ENCODE results near the gene ERMARD.

DNA sequence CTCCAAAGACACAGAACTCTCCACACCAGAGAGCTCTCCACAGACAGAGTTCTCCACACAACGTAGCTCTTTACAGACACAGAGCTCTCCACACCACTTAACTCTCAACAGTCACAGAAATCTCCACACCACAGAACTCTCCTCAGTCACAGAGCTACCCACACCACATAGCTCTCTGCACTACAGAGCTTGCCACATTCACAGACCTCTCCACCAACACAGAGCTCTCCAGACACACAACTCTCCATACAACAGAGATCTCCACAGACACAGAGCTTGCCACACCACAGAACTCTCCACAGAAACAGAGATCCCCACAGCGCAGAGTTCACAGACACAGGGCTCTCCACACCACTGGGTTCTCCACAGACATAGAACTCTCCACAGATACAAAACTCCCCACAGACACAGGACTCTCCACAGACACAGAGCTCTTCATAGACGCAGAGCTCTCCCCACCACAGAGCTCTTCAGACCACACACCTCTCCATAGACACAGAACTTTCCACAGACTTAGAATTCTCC, 52.5 kb downstream of the ERMARD start:
- no peak for TF ChIP-seq EZH2 (IDR thresholded peaks at IDR 0.05)
- TF ChIP-seq POLR2AphosphoS5 (IDR thresholded peaks at IDR 0.05; ENCODE audit: borderline replicate concordance, low read depth, low read length), result no peak

All from SK-N-MC (cell line).